Measurements from ENCODE around the gene TMEM44. TPM values are rescaled to one million over a fixed set of nuclear protein-coding genes. Genes with fewer than 3 reads are reported as not detected.

TMEM44 gene
- polyA plus RNA-seq, 1 donor (not counting 4 experiments of a cell fraction or from before 2014, with no cell fraction given) = 13.3 TPM

GRCh38 chr3:194609601-194610000, 23.6 kb downstream of the TMEM44 start:
- no peak overlapping the region for H2AFZ ChIP-seq (ENCODE audit: control insufficient read depth, low read length)
- FAIRE-seq = no peak
- H3K4me2 ChIP-seq (ENCODE audit: control insufficient read depth, extremely low read depth, insufficient read depth, low read depth, low read length) = no peak overlapping the region
- H3K4me3 ChIP-seq (ENCODE audit: control insufficient read depth in 2 of 3, extremely low read depth in 1 of 3, insufficient read depth in 2 of 3, low read depth in 1 of 3, low read length in 3 of 3) = no peak overlapping the region
- no peaks in the 10 kb centered on the region for H4K20me1 ChIP-seq (ENCODE audit: control insufficient read depth, extremely low read depth, insufficient read depth, low read length)
- no peaks in the 10 kb centered on the region for H3K9me3 ChIP-seq (ENCODE audit: control insufficient read depth, low read depth, low read length)
- no peaks in the 10 kb centered on the region for H3K9me1 ChIP-seq (ENCODE audit: control insufficient read depth, extremely low read depth, insufficient read depth, low read length)
- TF ChIP-seq EZH2 (IDR thresholded peaks at IDR 0.05; ENCODE audit: low read length) = no peak
- TF ChIP-seq CTCF (optimal IDR thresholded peaks at IDR 0.05 in 1 of 3, IDR thresholded peaks at IDR 0.05 in 1 of 3, conservative IDR thresholded peaks at IDR 0.05 in 1 of 3; ENCODE audit: extremely low read depth in 1 of 3, insufficient read depth in 2 of 3, low read length in 3 of 3) = no peak
- H3K79me2 ChIP-seq (ENCODE audit: control insufficient read depth, insufficient read depth, low read length) = no peaks in the 10 kb centered on the region
- dilution Hi-C loops (cut with MboI; ENCODE audit: extremely low pct_ligation_motif_present, low sequenced_read_pairs) = no loop called here
- no peak for DNase-seq (ENCODE audit: low read depth, low spot score)
- H3K4me1 ChIP-seq (ENCODE audit: control insufficient read depth, extremely low read depth, insufficient read depth, low read length) = no peaks in the 10 kb centered on the region
- no peaks in the 10 kb centered on the region for H3K27me3 ChIP-seq (ENCODE audit: control insufficient read depth, extremely low read depth, insufficient read depth, low read length)
- H3K9ac ChIP-seq (ENCODE audit: control insufficient read depth, extremely low read depth, insufficient read depth, low read length) = no peak overlapping the region
- peaks cover 0 to 7% of the 10 kb centered on the region in 2 experiments for H3K36me3 ChIP-seq (ENCODE audit: control insufficient read depth in 2 of 2, extremely low read depth in 1 of 2, insufficient read depth in 2 of 2, low read length in 2 of 2)
- H3K27ac ChIP-seq (ENCODE audit: control insufficient read depth, insufficient read depth, low read length) = no peak overlapping the region

DNA sequence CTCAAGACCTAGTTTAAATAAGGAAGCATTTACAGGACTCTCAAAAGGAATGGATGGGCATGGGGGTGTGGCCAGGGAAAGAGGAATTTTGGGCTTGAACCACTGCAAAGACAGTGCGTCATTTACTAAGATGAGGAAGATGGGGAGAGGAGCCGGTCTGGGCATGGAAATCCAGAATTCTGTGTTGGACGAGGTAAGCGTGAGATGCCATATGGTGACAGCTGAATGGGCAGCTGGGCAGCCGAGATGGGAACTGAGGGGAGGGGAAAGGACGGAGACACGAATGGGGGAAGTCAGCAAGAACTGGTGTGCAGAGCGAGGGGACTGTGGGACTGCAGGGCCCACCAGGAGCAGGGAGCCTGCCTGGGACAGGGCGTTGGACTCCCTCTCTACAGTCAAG, 24.2 kb downstream of the TMEM44 start:
- Histone ChIP-seq H3K9ac (ENCODE audit: control insufficient read depth, extremely low read depth, insufficient read depth, low read length) (no peak overlapping the region), H3K9me3 (ENCODE audit: control insufficient read depth, low read depth, low read length) (no peaks in the 10 kb centered on the region), H3K27ac (ENCODE audit: control insufficient read depth, insufficient read depth, low read length) (no peak overlapping the region), H3K4me3 (ENCODE audit: control insufficient read depth in 2 of 3, extremely low read depth in 1 of 3, insufficient read depth in 2 of 3, low read depth in 1 of 3, low read length in 3 of 3) (no peak overlapping the region), H2AFZ (ENCODE audit: control insufficient read depth, low read length) (no peak overlapping the region), H3K4me2 (ENCODE audit: control insufficient read depth, extremely low read depth, insufficient read depth, low read depth, low read length) (no peak overlapping the region), H4K20me1 (ENCODE audit: control insufficient read depth, extremely low read depth, insufficient read depth, low read length) (no peaks in the 10 kb centered on the region), H3K36me3 (ENCODE audit: control insufficient read depth in 2 of 2, extremely low read depth in 1 of 2, insufficient read depth in 2 of 2, low read length in 2 of 2) (peaks cover 0 to 7% of the 10 kb centered on the region in 2 experiments), H3K4me1 (ENCODE audit: control insufficient read depth, extremely low read depth, insufficient read depth, low read length) (no peaks in the 10 kb centered on the region), H3K79me2 (ENCODE audit: control insufficient read depth, insufficient read depth, low read length) (no peaks in the 10 kb centered on the region), H3K27me3 (ENCODE audit: control insufficient read depth, extremely low read depth, insufficient read depth, low read length) (no peaks in the 10 kb centered on the region), H3K9me1 (ENCODE audit: control insufficient read depth, extremely low read depth, insufficient read depth, low read length) (no peaks in the 10 kb centered on the region)
- DNase-seq (ENCODE audit: low read depth, low spot score) = no peak
- TF ChIP-seq EZH2 (IDR thresholded peaks at IDR 0.05; ENCODE audit: low read length) = no peak
- TF ChIP-seq CTCF (optimal IDR thresholded peaks at IDR 0.05 in 1 of 3, IDR thresholded peaks at IDR 0.05 in 1 of 3, conservative IDR thresholded peaks at IDR 0.05 in 1 of 3; ENCODE audit: extremely low read depth in 1 of 3, insufficient read depth in 2 of 3, low read length in 3 of 3) = no peak
- dilution Hi-C loops (cut with MboI; ENCODE audit: extremely low pct_ligation_motif_present, low sequenced_read_pairs) = no loop called here
- no peak for FAIRE-seq
